ENCODE data around the gene TET3.

GRCh38 chr2:73962798-73963197, 21.9 kb upstream of the TET3 start:
- no peak for TF ChIP-seq POLR2A (IDR thresholded peaks at IDR 0.05; ENCODE audit: low read length)
- no peak for TF ChIP-seq GATA1 (IDR thresholded peaks at IDR 0.05; ENCODE audit: low read depth, low read length)

Data from erythroblast (primary cell).